GM19463 (cell line): ENCODE results near the gene DRC7.

Experiments
- ATAC-seq: cut with Tn5 transposase; IDR thresholded peaks from one replicate; pipeline ENCODE4 v1.9.1; 2021; ENCODE audit warnings: mild to moderate bottlenecking, moderate library complexity; ENCODE audit not compliant: unreplicated experiment

The DRC7 gene

DNA sequence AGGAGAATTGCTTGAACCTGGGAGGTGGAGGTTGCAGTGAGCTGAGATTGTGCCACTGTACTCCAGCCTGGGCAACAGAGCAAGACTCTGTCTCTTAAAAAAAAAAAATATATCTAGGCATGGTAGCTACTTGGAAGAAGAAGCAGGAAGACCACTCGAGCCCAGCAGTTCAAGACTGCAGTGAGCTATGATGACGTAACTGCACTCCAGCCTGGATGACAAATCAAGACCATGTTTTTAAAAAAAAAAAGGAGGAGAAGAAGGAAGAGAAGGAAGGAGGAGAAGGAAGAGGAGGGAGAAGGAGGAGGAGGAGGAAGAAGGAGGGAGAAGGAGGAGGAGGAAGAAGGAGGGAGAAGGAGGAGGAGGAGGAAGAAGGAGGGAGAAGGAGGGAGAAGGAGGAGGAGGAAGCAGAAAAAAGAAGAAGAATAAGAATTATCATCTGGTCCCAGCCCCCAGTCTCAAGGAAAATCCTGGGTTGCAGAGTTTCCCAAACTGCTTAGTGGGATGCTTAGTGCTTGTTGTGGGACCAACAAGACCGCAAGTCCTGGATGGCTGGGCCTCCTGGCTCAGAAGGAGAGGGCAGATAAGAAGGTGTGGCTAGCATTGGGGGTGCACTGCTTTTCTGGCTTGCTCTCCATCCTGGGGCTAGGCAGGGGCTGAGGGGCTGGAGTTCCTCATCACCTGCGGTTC lies 3.7 kb upstream of the DRC7 start:
- ATAC-seq = no peak

DNA sequence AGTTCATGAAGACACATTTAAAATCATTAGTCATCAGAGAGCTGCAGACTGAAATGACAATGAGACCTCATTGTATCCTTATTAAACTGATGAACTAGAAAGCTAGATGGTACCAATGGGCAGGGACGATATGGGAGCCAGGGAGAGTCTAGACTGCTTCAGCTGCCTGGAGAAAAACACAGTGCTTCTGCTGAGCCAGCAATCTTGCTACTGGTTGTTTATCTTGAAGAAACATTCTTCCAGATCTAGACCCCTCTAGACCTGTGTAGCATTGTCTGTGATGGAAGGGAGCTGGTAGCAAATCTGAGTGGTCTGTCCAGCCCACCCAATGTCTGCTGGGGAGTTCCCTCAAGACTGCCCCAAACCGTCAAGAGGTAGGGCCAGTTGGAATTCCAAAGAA lies 2.0 kb upstream of the DRC7 start:
- no peak for ATAC-seq

DNA sequence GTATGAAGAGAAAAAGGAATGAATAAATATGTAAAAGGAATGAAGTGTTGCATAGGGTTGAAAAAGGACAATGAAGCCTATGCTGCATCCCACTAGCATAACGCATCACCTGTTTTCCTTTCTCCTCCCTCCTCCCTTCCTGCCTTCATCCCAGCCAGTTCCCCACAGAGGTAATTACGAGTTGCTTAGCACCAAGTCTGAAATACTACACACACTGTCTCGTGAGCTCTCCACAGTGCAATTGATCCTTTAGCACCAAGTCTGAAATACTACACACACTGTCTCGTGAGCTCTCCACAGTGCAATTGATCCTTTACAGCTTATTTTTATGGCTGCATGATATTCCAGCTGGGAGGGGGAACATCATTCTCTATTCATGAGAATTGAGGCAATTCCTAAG lies 1.1 kb upstream of the DRC7 start:
- no peak for ATAC-seq

DNA sequence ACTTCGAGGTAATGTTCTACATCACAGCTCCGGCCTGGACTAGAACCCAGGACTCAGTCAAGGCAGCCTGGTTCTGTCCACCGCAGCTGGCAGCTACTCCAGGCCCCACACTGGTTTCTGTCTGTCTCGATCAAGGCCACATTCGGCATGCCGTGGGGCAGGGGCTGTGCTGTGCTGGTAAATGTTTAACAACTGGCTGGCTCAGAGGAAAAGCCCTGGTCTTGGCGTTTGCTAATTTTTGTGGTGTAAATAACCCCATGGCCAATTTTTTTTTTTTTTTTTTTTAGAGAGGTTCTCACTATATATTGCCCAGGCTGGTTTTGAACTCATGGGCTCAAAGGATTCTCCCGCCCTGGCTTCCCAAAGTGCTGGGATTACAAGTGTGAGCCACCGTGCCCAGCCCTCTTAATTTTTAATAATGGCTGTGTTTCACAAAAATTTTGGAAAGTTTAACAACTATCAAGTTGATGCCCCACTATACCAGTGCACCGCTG lies 328 bp upstream of the DRC7 start:
- ATAC-seq = no peak

DNA sequence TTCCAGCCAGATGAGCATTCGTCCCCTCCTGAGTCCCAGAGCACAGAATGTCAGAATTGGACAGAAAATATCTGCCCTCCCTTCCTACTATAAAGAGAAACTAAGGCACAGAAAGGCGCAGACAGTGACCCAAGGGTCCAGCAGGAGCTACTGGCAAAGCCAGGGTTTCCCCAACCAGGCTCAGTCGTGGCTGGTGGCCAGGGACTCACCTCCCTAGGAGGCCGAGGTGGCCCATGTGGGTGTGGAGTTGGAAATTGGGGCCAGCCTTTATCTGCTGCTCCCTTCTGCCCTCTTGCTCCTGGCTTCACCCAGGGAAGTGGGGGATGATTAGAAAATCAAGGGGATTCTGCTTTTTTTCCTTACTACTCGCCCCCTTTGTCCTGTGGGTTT lies 1.1 kb downstream of the DRC7 start:
- no peak for ATAC-seq

DNA sequence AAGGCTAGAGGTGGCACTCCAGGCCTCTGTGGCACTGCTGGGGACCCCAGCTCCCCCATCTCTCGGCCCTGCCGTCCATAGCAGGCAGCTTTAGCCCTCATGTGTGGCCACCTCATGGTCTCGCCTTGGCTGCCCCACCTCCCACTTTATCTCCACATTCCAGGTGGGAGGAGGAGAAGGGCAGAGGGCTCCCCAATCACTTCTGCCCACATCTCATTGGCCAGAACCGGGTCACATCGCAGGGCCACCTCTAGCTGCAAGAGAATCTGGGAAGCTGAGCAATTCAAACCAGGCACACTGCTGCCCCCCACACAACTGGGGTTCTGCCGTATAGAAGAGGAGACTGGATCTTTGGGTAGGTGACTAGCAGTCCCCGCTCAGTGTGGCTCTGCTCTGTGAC lies 1.6 kb downstream of the DRC7 start:
- ATAC-seq = no peak

DNA sequence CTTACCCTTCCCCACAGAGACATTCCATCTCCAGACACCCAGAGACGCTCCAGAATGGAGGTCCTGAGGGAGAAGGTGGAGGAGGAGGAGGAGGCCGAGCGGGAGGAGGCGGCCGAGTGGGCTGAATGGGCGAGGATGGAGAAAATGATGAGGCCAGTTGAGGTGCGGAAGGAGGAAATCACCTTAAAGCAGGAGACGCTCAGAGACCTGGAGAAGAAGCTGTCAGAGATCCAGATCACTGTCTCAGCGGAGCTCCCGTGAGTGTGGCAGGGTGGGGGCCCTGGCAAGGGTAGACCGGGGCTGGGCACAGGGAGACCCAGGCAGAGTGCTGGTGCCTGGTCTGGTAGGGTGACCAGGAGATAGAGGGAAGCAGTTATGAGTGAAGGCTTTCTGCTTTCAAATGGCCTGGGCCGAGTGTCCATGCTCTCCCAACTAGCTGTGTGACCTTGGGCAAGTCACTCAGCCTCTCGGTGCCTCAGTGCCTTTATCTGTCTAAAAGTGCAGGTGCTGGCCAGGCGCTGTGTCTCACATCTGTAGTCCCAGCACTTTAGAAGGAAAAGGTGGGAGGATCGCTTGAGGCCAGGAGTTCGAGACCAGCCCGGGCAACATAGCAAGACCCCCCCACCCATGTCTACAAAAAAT lies 3.4 kb downstream of the DRC7 start:
- no peak for ATAC-seq

DNA sequence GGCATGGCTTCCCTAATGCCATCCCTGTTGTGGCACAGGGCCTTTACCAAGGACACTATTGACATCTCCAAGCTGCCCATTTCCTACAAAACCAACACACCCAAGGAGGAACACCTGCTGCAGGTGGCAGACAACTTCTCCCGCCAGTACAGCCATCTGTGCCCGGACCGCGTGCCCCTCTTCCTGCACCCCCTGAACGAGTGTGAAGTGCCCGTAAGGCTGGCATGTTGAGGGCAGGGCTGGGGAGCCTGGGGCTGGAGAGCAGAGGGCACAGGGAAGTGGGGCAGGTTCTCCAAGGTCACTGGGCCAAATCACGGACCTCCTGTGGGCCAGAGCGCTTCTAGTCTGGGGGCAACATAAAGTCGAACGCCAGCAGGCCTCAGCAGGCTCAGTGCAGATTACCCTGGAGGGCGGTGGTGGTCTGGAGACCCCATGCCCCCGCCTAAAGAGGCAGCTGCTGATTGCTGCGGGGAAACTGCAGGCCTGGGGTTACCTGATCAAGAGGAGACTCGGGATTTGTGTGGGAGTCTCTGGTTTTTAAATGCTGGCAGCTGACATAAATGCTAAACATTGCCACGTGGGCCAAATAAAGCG lies 4.3 kb downstream of the DRC7 start:
- no peak for ATAC-seq

DNA sequence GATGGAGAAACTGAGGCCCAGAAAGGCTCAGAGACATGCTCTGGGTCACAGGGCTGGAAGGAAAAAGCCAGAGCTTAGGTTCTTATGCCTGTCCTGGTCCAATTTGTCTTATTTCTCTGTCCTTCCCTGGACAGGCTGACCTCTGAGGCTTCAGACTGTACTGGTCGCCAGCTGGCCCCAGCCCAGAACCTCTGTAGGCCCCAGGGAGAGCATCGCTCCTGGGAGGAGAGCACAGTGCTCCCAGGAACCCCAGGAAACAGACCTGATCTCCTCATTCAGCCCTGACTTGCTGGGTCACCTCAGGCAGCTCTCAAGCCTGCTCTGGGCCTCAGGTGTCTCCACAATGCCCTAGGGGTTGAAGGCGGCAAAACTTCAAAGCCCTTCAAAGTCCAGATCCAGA lies 4.9 kb downstream of the DRC7 start:
- ATAC-seq = no peak

DNA sequence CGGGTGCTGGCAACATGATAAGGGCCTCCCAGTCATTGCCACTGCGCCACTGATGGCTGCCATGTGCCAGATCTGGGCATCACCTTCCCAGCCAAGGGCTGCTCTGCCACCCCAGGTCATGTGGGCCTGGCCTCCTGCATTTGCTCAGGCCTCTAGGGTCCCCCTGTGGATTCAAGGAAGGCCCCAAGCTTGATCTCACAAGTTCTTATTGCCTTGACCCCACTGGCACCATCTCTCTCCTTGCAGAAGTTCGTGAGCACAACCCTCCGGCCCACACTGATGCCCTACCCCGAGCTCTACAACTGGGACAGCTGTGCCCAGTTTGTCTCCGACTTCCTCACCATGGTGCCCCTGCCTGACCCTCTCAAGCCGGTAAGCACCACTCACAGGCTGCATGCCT lies 5.3 kb downstream of the DRC7 start:
- ATAC-seq = no peak

DNA sequence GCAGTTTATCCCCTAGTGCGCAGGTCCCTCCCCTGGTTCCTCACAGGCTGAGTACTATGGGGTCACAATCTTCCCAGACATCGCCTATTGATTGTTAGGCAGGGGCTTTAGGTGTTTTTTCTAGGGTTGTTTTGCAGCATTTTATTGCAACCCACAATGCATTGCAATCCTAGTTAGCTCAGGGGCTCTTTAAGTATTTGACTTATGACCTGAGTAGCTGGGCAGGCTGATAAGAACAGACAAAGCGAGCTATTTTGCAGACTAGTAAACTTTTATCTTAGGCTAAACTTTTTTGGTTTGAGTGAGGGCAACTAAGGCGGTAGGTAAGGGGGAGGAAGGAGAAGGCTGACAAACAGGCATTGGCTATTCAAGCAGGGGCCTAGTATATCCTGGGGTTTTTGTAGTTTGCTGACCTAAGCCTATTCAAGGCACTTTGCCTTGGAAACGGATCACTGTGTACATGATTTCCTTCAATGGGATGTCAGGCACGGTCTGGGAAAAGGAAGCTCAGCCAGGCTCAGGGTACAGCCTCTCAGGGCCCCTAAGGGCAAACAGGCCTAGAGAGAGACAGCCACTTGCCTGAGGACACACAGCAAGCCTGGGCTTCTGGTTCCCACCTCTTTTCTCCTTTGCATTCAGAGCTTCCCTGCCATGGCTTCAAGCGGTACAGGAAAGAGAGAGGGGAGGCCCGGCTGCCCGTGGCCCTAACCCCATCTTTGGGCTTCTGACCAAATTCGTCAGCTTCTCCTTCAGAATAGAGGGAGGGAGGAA lies 6.4 kb downstream of the DRC7 start:
- no peak for ATAC-seq

DNA sequence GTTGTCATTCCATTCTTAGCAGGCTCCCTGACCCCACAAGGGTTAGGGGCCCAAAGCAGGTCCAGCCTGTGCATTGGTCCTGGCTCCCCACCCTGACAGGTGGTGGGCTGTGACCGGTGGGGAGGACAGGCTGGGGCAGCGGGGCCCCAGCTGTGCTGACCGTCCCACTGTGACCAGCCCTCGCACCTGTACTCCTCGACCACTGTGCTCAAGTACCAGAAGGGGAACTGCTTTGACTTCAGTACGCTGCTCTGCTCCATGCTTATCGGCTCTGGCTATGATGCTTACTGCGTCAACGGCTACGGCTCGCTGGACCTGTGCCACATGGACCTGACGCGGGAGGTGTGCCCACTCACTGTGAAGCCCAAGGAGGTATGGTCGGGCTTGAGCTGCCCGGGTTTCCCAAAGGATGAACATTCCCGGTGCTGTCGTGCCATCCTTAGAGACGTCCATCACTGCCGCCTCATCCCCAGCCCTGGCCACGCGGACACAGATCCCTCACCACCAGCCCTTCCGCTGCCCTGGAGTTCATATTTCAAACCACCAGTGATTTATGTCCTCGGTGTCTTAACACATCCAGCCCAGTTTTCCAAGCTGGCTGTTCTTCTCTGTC lies 7.3 kb downstream of the DRC7 start:
- no peak for ATAC-seq

DNA sequence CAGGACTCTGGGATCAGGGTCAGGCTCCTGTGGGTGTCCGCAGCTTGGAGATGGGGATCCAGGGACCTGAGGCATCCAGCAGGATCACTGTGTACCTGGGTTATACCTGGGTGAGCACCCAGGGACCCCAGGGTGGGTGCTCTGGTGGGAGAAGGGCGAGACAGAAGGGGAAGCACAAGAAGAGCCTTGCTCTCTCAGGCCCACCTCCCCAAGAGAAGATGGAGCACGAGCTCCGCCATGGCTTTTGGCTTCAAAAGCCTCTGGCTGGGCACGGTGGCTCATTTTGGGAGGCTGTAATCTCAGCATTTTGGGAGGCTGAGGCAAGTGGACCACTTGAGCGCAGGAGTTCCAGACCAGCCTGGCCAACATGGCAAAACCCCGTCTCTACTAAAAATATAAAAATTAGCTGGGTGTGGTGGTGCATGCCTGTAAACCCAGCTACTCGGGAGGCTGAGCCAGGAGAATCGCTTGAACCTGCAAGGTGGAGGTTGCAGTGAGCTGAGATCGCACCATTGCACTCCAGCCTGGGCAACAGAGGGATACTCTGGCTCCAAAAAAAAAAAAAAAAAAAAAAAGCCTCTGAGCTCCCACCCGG lies 8.9 kb downstream of the DRC7 start:
- ATAC-seq = no peak

DNA sequence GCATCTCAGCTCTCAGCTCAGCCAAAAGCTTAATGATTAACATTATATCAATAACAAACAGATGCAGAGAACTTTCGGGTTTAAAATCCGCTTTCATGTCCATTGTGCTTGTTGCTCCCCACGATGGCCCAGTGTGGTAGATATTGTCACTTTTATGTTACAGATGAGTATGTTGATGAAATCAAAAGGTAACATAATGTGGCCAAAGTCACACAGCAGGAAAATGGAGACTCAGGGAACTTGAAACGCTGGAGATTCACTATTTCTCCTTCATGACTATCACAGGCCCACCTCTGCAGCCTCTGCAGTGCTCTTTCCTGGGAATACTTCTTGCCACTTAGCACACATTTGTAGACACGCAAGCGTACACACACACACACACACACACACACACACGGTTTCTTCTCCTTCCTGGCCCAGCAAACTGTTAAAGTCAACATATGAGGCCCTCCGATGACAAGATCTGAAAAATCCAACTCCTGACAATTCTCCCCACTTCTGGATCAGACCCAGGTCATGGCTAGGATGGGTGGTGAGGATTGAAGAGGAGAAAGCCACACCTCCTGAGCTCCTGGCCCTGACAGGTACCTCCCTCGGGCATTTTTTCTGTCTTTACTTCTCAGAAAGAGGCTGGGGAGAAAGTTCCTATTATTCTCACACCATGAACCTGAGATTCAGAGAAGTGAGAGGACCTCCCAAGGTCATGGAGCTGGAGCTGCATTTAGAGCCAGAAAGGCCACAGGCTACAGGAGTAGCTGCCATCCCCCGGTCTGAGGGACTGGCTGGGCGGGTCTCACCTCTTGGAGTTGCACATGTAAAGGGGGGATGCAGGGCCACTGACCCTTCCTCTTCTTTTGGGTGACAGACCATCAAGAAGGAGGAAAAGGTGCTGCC lies 9.7 kb downstream of the DRC7 start:
- ATAC-seq = no peak

DNA sequence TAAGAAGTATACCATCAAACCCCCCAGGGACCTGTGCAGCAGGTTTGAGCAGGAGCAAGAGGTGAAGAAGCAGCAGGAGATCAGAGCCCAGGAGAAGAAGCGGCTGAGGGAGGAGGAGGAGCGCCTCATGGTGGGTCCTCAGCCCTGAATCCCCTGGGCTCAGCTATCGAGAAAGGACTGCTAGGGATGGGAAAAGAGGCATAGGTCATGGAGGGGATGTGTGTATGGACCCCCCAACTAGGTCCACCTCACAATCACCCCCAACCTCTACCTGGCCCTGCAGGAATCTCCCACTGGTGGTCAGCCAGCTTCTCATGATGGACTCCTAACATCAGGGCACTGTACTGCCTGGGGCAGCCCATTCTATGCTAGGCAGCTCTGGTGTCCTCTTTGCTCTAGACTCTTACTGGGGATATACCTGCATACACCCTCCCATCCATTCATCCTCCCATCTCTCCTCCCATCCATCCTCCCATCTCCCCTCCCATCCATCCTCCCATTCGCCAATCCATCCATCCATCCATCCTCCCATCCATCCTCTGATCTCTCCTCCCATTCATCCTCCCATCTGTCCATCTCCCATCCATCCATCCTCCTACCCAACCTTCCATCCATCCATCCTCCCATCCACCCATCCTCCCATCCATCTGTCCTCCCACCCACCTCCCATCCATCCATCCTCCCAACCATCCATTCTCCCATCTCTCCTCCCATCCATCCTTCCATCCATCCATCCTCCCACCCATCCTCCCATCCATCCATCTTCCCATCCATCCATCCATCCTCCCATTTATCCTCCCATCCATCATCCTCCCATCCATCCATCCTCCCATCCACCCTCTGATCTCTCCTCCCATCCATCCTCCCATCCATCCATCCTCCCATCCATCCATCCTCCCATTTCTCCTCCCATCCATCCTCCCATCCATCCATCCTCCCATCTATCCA lies 10.6 kb downstream of the DRC7 start:
- no peak for ATAC-seq

DNA sequence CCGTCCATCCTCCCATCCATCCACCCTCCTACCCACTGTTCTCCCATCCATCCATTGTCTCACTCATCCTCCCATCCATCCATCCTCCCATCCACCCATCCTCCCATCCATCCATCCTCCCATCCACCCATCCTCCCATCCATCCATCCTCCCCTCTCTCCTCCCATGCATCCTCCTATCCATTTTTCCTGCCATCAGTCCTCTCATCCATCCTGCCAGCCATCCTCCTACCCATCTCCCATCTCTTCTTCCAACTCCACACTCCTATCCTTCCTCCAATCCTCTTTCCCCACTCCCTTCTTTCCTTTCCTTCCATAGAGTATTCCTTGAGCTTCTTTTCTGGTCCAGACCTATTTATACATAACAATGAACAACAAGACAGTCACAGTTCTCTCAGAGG lies 12.1 kb downstream of the DRC7 start:
- ATAC-seq = no peak

DNA sequence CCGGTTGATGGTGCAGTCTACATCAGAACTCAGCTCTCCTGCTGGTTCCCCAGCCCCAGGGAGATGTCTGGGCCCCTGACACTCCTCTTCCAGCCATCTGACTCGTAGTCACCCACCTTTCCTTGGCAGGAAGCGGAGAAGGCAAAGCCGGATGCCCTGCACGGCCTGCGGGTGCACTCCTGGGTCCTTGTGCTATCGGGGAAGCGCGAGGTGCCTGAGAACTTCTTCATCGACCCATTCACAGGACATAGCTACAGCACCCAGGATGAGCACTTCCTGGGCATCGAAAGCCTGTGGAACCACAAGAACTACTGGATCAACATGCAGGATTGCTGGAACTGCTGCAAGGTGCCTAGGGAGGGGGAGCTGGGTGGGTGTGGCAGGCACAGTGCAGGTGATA lies 12.7 kb downstream of the DRC7 start:
- ATAC-seq = no peak

DNA sequence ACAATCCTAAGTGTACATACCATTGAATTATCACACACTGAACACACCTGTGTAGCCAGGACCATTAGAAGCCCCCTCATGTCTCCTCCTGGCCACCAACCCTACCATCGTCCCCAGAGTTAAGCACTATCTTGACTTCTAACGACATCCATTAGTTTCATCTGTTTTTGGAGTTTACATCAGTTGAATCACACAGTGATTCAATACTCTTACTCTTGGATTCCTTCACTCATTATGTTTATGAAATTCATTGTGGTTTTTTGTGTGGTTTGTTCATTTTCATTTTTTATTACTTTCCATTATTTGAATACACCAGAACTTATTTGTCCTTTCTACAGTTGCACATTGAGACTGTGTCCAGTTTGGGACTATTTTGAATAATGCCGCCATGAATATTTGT lies 13.6 kb downstream of the DRC7 start:
- ATAC-seq = no peak

DNA sequence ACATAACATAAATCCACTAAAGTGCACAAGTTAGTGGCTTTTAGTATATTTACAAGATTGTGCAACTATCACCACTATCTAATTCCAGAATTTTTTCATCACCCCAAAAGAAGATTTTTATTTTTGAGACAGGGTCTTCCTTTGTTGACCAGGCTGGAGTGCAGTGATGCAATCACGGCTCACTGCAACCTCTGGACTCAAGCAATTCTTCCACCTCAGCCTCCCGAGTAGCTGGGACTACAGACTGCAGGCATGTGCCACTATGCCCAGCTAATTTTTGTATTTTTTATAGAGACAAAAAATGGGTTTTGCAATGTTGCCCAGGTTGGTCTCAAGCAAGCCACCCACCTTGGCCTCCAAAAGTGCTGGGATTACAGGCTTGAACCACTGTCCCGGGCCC lies 15.1 kb downstream of the DRC7 start:
- no peak for ATAC-seq
